NK-92 (cell line): ENCODE results near the gene LCN6.

Experiments used
- DNase-seq: peaks from one replicate; lab custom pipeline; 2025; ENCODE audit not compliant: unreplicated experiment; lab: John Stamatoyannopoulos, UW

Gene LCN6

DNA sequence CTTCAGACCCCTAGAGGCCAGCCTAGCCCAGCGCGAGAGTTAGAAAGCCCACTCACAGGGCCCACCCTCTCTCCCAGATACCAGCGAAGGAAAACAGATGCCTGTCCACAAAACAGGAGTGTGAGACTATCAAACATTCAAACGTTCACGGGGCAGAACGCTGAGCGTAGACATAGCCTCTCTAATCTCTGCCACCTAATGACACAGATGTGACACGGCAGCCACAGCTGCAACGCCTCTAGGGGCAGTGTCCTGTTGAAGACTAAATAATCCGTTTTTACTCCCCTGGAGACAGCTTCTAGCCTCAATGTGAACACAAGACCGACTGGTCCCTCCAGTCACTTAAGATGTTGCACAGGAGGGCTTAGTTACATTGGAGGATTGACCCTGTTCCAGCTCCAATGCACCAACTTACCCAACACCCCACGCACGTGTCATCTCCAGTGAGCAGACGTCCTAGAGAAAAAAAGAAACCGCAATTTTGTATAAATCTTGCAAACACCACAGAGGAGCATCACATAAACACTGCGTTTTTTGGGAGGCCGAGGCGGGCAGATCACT is 21.6 kb downstream of the LCN6 start:
- no peak for DNase-seq

DNA sequence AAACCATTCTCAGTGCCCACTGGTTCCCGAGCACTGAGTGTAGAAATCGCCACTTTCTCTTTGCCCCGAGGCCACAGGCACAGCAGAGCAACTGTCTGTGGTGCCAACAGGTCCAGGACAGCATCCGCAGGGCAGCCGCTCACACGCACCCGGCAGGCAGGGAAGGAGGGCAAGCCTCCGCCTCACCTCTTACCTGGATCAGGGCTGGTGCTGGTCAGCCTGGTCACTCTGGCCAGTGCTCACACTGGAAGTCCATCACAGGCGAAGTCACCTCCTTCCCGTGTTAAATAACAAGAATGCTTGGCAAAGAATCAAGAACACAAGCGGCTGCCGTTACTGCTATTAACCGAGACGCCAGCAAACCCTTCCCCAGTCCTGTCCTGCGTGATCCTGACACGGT is 22.2 kb downstream of the LCN6 start:
- DNase-seq, result no peak

DNA sequence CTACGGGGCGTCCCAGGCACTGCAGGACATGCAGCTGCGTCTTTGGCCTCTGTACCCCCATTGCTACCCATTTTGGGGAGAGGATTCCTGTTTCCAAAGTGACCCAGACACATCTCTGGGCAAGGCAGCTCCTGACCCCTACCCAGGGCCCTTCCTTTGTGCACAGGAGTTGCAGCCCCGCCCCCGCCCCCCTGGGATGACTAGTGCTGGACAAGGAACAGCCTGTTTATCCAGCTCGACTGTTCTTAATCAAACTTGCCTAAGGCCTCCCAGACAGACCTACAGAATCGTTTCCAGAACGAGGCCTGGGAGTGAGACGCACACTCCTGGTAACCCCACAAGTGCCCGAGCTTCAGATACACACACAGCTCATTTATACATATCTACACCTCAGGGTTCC is 22.7 kb downstream of the LCN6 start:
- DNase-seq, result no peak

DNA sequence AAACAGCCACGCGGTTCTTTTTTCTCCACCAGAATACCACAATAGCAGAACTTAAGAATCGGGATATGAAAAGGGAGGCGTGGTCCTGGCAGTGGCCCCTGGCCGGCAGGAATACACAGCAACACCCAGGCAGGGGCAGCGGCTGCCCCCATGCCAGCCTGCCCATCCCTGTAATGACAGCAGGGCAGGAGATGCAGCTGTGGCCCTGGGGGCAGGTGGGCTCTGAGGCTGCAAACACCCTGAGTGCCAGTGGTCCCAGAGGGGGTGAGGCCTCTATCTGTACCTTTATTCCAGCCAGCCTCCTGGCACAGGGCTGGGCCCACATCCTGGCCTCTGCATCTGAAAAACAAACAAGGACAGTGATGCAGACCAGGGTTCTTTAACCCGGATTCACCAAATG is 23.6 kb downstream of the LCN6 start:
- no peak for DNase-seq

DNA sequence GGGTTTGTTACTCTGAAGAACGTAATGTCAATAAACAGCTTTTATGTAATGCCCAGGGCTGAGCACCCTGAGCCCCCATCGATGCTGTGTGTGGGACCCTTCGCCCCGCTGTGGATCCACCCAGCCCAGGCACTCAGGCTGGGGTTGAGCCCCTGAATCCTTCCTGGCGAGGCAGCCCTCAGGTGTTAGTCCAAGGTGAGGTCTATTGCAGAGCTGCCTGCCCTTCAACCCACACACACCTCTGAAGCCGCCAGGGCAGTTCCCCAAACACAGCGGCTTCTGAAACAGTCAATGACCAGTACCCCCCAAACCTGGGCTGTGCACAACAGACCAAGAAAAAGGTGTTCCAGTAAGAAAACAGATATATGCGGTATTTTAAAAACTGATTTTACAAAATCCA is 24.3 kb downstream of the LCN6 start:
- no peak for DNase-seq

DNA sequence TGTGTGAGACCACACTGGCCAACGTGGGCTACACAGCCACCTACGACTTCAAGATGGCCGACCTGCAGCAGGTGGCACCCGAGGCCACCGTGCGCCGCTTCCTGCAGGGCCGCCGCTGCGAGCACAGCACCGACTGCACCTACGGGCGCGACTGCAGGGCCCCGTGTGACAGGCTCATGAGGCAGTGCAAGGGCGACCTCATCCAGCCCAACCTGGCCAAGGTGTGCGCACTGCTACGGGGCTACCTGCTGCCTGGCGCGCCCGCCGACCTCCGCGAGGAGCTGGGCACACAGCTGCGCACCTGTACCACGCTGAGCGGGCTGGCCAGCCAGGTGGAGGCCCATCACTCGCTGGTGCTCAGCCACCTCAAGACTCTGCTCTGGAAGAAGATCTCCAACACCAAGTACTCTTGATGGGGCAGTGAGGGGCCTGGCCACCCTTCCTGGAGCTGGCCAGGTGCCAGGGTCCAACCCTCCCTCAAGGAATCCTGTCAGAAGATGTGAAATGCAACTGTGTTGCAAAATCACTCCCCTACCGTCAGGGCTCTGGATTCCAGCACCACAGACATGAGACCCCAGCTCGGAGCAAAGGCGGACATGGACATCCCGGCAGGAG is 24.9 kb downstream of the LCN6 start:
- DNase-seq, result no peak

DNA sequence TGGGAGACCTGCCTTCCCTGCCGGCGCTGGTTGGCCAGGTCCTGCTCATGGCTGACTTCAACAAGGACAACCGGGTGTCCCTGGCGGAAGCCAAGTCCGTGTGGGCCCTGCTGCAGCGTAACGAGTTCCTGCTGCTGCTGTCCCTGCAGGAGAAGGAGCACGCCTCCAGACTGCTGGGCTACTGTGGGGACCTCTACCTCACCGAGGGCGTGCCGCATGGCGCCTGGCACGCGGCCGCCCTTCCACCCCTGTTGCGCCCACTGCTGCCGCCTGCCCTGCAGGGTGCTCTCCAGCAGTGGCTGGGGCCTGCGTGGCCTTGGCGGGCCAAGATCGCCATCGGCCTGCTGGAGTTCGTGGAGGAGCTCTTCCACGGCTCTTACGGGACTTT is 25.4 kb downstream of the LCN6 start:
- no peak for DNase-seq

DNA sequence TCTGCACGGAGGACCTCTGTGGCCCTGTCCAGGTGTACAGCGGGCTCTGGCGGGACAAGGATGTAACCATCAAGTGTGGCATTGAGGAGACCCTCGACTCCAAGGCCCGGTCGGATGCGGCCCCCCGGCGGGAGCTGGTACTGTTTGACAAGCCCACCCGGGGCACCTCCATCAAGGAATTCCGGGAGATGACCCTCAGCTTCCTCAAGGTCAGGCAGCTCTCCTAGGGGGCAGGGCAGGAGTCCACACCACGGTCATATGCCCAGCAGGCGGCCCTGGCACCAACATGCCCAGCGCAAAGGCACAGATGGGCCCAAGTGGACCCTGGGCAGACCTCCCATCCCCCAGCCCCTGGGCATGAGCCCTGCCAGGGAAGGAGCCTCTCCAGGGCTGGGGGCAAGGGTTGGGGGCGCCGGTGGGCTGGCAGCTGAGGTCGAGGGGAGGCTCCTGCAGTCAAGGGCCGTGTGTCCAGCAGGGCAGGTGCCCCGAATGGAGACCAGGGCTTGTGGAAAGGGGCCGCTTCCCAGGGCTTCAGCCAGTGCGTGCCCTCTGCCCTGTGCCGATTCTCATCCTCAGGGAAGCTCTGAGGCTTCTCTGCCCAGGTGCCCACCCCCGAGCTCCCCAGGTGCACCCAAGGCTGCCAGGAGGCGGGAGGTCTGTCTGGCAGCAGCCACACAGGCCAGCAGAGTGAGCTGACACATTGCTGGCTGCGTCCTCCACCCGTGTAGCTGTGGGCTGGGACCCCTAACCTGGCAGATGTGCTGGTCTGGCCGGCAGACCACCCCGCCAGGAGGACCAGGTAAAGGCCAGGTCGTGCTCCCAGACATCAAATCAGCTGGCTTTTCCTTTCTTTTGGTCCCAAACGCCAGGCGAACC is 26.0 kb downstream of the LCN6 start:
- no peak for DNase-seq

DNA sequence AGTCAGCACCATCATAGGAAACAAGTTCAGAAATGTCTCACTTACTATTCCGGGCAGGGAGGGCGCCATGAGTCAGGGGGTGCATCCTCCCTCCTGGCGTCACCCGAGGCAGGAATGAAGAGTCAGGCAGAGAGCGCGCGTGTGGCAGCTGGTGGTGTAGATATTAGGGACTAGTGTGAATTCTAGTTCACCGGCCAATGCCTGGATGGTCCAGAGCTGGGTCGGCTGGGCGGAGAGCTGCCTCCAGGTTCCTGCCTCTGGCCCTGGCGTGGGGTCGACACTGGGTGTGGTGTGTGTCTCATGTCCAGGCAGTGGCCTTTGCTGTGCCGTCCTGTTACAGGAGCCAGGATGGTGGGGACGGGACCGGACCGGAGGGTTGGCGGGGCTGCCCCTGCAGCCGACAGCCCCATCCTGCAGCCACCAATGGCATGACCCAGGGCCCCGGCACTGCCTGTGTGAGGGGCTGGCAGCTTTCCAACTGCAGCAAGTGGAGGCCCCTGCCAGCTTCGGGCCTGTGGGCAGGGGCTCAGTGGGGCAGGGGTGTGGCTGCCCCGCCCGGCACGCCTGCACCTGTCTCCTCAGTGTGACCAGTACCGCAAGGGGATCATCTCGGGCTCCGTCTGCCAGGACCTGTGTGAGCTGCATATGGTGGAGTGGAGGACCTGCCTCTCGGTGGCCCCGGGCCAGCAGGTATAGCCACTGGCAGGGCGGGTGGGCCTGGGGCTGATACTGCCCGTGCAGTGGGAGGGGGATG is 26.8 kb downstream of the LCN6 start:
- DNase-seq, result no peak

DNA sequence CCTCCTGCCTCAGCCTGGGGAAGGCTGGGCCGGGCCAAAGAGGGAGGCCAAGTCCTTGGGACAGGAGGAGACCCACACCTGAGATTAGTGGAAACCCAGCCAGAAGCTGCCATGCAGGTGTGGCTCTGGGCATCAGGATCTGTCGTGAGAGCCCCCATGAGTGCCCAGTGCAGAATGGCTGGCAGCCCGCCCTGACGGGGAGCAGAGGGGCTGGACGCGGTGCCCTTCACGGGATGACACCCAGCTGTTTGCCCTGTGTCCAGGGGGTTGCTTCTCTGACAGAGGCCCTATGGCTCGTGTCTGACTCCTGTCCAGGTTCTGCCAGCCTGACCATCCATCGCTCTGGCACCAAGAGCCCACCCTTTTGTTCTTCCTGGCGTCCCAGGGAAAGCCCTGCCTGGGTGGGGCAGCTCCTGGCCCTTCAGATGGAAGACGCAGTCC is 27.4 kb downstream of the LCN6 start:
- DNase-seq, result no peak

DNA sequence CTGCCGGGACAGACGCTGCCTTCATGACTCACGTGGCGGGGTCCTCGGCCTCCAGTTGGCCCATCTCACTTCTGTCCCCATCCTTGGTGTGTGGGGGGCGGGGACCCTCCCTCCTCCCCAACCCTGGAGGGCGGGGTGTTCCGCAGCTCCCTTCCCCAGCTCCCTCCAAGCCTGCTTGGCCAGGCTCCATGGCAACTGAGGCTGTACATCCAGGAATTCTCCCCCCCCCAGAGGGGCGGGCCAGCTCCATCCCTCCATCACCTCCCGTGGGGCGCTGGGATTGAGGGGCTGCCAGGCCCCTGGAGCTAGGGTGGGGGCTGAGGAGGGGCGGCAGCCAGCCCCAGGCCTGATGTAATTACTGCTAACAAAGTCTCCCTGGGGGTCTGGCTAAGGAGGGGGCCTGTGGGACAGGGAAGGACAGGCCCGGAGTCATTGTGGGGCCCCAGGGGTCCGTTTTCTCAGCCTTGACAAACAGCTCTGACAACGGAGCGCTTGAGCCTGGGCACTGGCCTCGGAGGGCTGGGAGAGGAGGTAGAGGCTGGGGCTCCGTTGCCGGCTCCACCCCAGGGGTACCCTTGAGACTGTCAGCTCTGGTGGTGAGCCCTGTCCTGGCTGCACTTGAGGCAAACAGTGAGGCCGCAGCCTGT is 28.0 kb downstream of the LCN6 start:
- DNase-seq, result no peak

DNA sequence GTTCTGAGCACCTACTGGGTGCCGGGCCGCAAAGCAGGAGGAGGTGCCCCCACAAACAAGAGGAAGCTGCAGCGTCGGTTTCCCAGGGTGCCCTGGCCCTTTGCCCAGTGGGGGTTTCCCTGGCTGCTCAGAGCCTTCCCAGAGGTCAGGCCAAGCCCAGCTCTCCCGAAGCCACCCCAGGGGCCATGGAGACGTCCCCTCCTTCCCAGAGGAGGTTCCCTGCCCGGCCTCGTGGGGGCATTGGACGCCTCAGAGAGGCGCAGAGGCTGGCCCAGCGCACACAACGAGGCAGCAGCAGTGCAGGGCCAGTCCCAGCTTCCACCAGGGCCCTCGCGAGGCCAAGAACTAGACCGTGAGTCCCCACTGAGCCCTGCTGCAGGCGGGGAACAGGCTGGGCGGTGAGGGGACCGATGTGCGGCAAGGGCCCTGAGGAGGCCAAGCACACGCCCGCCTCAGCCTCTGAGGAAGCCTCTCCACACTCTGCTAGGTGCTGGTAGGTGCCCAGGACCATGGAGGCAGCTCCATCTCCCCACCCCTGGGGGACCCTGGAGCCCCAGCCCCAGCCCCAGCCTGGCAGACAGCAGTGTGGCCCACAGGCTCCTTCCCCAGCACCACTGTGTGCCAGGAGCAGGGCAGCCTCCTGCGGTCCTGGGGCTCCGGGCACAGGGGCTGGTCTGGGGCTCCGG is 29.0 kb downstream of the LCN6 start:
- no peak for DNase-seq

DNA sequence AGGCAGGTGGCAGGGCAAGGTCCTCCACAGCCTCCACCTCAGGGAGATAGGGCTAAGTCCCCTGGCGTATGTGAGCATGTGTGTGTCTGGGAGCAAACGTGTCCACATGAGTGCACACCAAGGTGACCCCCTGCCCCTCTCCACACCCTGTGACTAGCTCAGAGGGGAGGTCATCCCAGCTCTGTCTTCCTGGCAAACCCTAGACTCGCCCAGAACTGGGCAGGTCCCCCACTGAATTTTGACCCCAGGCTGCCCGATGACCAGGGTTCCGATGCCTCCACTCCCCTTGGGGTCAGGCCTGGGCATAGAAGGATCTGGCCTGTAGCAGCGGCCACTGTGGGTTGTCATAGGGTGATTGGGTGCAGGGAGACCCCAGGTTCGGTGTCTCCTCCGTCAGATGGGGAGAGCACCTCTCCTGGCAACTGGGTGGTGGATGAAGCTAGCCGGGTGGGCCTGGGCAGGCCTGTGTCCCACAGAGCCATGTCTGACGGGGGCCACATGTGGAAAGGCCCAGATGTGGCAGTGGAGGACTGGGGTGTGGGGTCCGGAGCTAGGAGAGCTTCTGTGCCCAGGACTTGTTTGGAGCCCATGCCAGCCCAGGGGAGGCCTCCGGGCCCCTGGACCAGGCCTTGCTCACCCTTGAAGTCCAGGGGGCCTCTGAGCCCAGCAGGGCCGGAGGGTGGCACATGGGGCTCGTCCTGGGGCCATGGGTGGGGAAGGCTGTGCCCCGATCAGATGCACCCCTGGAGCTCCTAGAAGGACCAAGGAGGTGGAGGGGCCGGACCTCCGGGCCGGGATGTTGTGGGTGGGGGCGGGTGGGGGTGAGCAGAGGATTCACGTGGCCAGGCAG is 29.8 kb downstream of the LCN6 start:
- DNase-seq, result no peak

DNA sequence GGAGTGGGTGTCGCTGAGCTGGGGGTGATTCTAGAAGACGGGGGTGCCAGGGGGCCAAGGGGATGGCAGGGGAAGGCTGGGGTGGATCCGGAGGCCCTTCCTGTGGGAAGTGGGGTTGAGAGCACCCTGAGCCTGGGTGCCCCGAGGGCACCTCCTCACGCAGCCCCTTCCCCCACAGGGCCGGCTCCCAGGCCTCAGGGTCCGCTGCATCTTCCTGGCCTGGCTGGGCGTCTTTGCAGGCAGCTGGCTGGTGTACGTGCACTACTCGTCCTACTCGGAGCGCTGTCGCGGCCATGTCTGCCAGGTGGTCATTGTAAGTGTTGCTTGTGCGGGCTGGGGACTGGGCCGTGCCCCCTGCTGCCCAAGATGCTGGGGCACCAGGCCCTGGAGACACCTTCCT is 30.9 kb downstream of the LCN6 start:
- no peak for DNase-seq

DNA sequence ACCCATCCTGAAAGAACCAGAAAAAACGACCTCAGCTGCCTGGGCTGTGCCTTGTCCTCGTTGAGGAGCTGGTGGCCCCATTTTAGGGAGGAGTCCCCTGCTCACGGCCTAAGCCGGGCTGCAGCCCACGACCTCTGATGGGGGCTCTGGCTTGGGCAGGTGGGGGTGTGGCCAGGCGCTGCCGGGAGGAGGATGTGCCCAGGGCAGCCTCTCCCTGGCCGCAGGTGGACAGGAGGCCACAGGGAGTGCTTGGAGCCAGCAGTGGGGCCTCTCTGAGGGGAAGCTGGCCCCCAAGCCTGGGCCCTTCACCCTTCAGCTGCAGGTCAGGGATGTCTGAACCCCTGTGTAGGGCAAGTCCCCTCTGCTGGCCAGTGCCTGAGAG is 33.4 kb downstream of the LCN6 start:
- DNase-seq, result no peak

DNA sequence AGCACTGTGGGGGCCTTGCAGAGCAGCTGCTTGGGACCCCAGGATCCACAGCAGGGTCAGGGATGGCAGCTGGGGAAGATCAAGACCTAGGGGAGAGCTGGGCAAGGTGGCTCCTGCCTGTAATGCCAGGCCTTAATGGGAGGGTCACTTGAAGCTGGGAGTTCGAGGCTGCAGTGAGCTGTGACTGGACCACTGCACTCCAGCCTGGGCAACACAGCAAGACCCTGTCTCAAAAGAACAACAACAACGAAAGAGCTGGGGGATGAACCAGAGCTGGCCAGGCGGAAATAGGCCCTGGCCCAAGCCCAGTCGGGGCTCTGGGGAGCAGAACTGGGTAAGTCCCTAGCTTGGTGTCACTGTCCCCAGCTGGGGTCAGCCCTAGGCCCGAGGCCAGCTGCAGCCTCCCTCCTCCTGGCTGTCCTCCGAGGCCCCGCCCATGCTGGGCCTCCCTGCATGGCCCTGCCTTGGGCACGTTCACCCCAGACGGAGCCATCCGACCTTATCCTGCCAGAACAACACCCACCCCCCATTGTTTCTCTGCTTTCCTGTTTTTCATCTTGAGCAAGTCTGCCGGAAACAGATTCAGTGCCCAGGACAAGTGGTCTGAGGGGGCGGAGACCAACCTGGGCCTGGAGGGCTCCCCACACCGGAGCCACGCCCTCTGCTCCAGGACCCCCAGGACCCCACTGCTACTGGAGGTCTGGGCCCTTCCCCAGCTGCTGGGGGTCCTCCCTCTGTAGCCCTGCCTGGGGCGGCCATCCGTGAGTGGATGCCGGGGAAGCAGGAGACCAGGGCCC is 34.0 kb downstream of the LCN6 start:
- no peak for DNase-seq

DNA sequence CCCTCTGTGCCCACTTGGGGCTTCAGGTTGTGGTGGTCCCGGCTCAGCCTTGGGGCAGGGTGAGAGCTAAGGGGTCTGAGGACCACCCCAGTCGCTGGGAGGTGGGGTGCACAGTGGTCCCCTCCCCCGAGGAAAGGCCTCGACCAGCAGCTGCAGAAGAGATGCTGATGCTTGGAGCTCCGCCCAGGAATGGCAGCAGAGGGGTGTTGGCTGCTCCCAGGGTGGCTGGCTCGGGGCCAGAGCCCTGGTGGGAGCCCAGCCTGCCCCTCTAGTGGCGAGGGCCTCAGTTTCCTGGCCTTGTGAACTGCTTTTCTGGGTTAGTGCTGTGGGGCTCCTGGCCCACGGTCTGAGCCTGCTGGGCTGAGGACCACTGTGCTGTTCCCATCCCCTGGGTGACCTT is 34.8 kb downstream of the LCN6 start:
- DNase-seq, result no peak

DNA sequence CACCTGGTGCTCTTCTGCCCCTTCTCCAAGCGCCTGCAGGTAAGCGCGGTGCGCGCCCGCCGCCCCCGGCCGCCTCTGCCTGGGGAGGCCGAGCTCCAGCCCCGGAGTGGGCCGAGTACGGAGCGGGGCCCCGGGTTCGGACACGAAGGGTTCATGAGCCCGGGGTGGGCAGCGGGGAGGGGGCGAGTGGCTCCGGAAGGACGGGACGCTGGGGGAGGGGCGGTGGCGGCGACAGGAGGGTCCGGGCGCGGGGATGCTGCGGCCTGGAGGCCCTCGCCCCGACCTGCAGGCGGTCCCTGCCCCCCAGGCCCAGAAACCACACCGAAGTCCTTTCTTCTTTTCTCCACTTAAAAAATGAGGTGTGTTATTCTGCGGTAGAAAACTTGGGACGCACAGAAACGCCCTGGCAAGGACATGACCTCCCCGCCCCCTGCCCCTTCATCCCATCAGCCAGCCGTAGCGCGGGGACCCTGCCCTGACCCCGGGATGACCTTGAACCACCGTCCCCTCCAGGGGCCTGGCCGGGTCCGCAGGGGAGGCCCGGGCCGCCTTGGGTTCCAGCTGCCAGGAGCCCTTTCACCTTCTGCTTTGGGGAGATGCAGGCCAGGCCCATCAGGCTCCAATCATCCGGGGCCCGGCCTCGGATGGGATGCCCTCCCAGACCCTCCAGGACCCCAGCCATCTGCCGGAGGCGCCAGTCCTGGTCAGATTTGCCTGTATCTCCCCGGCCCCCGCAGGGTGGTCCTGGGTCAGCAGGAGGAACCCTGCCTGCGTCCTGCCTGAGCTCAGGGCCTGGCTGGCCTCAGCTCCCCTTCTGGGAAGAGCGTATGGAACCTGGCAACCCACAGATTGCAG is 35.4 kb downstream of the LCN6 start:
- DNase-seq, result no peak
